Stimulated activated CD4-positive, alpha-beta T cell treated with anti-CD3 and anti-CD28 coated beads, TNF-alpha, amount 100 ng/mL, for 48 hours (primary cell): ENCODE data around the gene UGT1A4.
"Not testable (repeated sequence)": the region's sequence is repeated elsewhere in the genome, so short reads cannot be mapped to it uniquely, and the experiment has no call there.

Experiments
- DNase-seq, 3 donors: peaks; one replicate each; pipeline ENCODE4 v3.0.0-alpha.2; 2020; ENCODE audit warnings: low read depth in 3 of 3

The UGT1A4 gene

GRCh38 chr2:233700028-233700635 lies 18.4 kb upstream of the UGT1A4 start:
- no peak for DNase-seq

- DNase-seq: not testable (repeated sequence)
Measured at GRCh38 chr2:233700842-233701241, 17.7 kb upstream of the UGT1A4 start.

- DNase-seq: no peak
Measured at GRCh38 chr2:233702238-233702637, 16.3 kb upstream of the UGT1A4 start.

DNA sequence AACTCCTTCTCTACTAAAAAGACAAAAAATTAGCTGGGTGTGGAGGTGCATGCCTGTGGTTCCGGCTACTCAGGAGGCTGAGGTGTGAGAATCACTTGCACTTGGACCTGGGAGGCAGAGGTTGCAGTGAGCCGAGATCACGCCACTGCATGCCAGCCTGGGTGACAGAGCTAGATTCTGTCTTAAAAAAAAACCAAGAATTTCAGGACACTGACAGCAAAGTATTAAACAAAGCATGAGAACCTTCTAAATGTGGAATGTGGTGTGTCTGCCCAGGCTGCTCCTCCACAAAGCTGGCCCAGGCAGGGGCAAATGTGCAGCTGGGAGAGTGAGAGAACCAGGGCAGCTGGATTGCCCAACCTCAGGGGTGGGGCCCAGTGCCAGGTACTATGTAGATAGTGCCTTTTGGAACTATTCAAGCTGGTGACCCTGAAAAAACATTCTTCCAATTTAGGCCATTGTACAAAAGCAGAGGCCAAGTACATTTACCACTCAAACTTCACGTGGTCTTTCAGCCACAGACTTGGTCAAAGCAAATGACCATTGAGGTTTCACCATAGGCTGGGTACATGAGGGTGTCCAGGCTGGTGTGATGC lies 12.5 kb upstream of the UGT1A4 start:
- no peak for DNase-seq

DNA sequence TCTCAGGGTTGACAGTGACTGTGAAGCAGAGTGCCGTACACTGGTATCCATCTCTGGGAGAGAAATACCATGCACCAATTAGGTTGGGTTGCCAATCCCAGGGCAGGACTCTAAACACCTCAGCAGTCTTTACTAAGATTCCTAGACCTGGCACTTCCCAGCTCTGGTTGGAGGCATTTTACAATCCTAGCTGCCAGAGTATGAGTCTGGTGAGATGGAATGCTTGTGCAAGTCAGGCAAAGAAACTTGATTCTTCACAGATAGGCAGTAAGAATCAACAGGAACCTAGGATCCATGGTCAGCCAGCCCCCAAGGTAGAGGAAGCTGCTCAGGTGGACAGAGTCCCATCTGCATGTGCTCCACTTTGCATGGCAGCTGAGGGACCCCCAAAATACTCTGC lies 11.8 kb upstream of the UGT1A4 start:
- DNase-seq: no peak

DNA sequence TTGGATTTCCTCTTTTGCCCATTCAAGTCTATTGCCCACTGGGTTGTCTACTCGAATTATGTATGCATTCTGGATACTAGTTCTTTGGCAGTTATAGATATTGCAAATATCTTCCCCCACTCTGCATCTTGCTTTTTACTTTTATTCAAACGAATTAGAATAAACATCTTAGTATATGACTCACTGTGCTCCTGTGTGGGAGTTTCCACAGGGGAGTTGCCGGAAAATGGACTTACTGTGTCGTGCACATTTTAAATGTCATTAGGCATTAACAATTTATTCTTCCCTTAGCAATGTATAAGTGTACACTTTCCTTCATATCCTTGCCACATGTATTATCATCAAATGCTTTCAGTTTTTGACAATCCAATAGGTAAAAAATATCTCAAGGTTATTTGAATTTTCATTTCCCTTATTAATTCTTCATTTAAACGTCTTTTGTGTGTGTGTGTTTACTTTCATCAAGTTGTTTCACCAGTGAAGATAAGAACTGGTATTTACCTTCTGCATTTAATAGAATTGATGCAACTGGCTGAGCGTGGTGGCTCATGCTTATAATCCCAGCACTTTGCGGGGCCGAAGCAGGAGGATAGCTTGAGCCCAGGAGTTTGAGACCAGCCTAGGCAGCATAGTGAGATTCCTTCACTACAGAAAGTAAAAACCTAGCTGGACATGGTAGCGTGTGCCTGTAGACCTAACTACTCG lies 10.4 kb upstream of the UGT1A4 start:
- no peak for DNase-seq

DNA sequence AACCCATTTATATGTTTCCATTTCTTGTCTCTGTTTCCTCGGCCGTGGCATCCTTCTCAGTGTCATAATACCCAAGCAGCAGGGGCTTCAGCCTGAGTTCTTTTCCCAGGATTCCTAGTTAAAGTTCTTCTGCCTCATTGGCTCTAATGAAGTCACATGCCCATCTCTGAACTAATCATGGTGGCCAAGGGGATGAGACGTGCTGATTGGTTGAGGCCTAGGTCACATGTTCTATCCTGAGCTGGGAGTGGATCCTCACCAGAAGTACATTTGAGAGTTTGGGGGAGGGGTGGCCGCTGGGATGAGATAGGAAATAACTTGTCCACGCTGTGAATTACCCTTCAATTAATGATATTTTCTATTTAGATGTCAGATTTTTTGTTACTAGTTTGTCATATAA lies 9.6 kb upstream of the UGT1A4 start:
- DNase-seq: no peak

DNA sequence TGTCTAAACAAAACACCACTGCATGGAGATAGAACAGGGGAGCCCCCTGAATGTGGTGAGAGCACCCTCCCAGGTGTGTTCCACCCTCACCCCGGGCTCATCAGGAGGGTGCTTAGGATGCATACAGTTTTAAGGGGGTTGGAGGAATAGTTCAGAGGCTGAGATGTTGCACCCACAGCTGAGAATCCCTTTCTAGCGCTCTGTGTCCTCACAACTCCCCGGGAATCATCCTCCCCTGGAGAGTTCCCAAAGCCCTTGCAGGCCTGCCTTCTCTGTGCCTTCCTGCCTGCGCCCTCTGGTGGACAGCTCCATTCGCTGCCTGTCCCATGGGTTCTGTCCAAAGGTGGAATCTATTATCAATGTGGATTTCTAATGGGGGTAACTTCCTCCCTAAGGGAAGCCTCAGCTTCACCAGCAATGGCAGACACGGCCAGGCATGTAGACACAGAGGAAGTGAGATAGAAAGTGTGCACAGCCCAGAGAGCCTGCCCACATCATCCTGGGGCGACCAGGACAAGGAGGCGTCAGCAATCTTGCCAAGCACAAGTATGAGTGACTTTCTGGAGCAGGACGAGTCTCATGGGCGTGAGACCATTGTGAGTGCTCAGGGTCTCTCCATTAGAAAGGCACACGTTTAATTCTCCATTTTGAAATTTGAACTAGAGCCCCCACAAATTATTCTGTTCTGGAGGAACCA lies 7.1 kb upstream of the UGT1A4 start:
- peak; percentile 31 to 66 (median 51) for DNase-seq

- DNase-seq: no peak
Measured at GRCh38 chr2:233712611-233713261, 5.8 kb upstream of the UGT1A4 start, which contains the start of gene UGT1A5. UGT1A5 (plus strand) TSS chr2:233712907; CDS start chr2:233712992, 85 bp downstream.

DNA sequence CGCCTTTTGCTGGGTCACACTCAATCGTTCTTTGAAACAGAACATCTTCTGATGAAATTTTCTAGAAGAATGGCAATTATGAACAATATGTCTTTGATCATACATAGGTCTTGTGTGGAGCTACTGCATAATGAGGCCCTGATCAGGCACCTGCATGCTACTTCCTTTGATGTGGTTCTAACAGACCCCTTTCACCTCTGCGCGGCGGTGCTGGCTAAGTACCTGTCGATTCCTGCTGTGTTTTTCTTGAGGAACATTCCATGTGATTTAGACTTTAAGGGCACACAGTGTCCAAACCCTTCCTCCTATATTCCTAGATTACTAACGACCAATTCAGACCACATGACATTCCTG lies 5.3 kb upstream of the UGT1A4 start:
- no peak for DNase-seq

GRCh38 chr2:233714121-233714520 lies 4.4 kb upstream of the UGT1A4 start:
- DNase-seq: no peak

DNA sequence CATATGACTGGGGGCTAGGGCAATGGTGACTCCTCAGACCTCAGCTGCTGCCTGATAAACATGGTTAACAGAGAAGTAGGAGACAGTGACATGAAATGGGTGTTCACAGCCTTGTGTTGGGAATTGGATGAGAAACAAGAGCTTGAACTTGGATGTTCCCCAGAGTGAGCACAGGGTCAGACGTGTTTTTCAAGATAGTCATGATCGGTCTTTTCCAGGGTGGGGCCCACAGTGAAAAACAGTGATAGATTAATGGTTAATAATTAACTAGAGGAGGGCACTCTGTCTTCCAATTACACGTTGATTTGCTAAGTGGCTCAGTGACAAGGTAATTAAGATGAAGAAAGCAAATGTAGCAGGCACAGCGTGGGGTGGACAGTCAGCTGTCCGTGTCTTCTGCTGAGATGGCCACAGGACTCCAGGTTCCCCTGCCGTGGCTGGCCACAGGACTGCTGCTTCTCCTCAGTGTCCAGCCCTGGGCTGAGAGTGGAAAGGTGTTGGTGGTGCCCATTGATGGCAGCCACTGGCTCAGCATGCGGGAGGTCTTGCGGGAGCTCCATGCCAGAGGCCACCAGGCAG lies 10.3 kb downstream of the UGT1A4 start, which contains the start of gene UGT1A3:
UGT1A3 (plus strand) TSS at position 320 of the 579 bp plus-strand sequence; CDS start at position 405, 85 bp downstream.
- DNase-seq: no peak

GRCh38 chr2:233736868-233737653 lies 18.5 kb downstream of the UGT1A4 start:
- not testable (repeated sequence) for DNase-seq

- no peak for DNase-seq
Measured at GRCh38 chr2:233740870-233741269, 22.3 kb downstream of the UGT1A4 start.

DNA sequence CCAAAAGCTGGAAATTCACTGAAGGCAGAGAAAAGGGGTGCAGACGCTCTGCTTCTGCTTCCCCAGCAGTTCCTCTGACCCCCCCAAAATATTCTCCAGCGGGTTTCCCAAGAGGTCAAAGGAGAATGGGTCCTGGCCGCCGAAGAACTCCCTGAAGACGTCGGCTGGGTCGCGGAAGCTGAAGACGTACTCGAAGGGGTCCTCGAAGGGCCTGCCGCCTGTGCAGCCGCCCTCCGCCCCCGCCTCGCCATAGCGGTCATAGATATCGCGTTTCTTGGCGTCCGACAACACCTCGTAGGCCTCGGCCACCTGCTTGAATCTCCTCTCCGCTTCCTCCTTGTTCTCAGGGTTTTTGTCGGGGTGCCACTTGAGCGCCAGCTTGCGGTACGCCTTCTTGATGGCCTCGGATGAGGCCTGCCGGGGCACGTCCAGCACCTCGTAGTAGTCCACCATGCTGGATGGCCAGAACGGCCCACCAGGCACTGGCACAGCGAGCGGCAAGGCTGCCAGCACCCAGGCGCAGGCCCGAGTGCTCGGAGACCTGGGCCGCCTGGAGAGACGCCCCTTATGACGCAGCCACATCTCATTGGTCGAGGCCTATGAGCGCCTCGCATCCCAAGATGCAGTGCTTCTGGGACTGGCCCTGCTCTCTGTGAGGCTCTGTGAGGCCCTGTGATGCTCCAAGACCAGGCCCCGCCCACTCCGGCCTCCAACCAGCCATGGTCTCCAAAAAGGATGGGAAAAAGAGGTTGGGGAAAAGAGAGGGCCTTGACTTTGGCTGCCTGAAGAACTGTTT lies 25.1 kb downstream of the UGT1A4 start:
- no peak for DNase-seq

GRCh38 chr2:233745073-233745755 lies 26.7 kb downstream of the UGT1A4 start:
- DNase-seq: no peak

DNA sequence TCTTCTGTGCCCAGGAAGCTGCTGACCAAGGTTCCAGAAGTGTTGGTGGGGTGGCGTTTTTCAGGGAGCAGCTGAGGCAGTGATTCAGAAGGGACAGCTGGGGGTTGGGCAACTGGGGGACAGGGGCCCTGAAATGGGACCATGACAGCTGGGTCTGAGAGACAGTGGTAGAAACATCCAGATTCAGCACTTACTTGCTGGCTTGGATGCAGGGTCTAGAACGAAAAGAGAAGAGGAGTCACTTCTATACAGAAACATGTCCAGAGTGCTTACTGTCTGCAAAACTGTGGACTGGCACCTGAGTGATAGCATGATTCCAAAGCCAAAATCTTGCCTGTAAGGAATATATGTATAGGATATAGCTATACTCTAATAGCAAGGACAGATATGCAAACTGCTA lies 27.3 kb downstream of the UGT1A4 start:
- DNase-seq: not testable (repeated sequence)

GRCh38 chr2:233746475-233747282 lies 28.1 kb downstream of the UGT1A4 start:
- DNase-seq: no peak

- DNase-seq: no peak
Measured at GRCh38 chr2:233747283-233747544, 28.7 kb downstream of the UGT1A4 start.
